HL-60 (cell line): ENCODE data around the gene TNFRSF17.
A peak's percentile ranks its signal among the peaks of the same experiment; 100 is the strongest.
"Not testable (repeated sequence)": the region's sequence is repeated elsewhere in the genome, so short reads cannot be mapped to it uniquely, and the experiment has no call there.

ENCODE experiments used
- DNase-seq, 2 experiments: peaks; one replicate each; pipeline ENCODE4 v3.0.0-alpha.2; 2010 to 2020; ENCODE audit warnings: low read depth in 1 of 2, low spot score in 1 of 2
- H3K27ac ChIP-seq: fragments of 250-450 bp; sonication (Bioruptor Pico); replicated peaks from 2 replicates; pipeline ENCODE4 v1.5.1; 2020; ENCODE audit warnings: mild to moderate bottlenecking, moderate library complexity
- H3K27me3 ChIP-seq: fragments of 250-450 bp; sonication (Bioruptor Pico); 2 replicates; pipeline ENCODE4 v1.5.1; 2021; ENCODE audit warnings: mild to moderate bottlenecking, moderate library complexity; ENCODE audit not compliant: insufficient read depth, poor library complexity, severe bottlenecking
- H3K4me3 ChIP-seq: replicated peaks from 2 replicates; pipeline ENCODE4 v1.5.1; 2011; ENCODE audit warnings: mild to moderate bottlenecking, control low read depth, low read length; ENCODE audit not compliant: insufficient read depth
- GABPA ChIP-seq: IDR thresholded peaks from 2 replicates; pipeline ENCODE4 v1.6.1; 2012; ENCODE audit warnings: low read depth
- POLR2AphosphoS5 ChIP-seq: IDR thresholded peaks from 2 replicates; pipeline ENCODE4 v1.6.1; 2012; ENCODE audit warnings: low read depth
- SPI1 ChIP-seq: IDR thresholded peaks from 2 replicates; pipeline ENCODE4 v1.6.1; 2012; ENCODE audit warnings: low read depth, mild to moderate bottlenecking, borderline replicate concordance
- TF ChIP-seq, protein P1 (sequence below): IDR thresholded peaks from one replicate; pipeline ENCODE4 v1.5.1; 2011; ENCODE audit warnings: low read length, control low read depth, inconsistent platforms; ENCODE audit not compliant: insufficient read depth
- TF ChIP-seq, protein P2 (sequence below): IDR thresholded peaks from 2 replicates; pipeline ENCODE4 v1.6.1; 2012; ENCODE audit warnings: low read depth; ENCODE audit not compliant: insufficient replicate concordance

TNFRSF17 gene

DNA sequence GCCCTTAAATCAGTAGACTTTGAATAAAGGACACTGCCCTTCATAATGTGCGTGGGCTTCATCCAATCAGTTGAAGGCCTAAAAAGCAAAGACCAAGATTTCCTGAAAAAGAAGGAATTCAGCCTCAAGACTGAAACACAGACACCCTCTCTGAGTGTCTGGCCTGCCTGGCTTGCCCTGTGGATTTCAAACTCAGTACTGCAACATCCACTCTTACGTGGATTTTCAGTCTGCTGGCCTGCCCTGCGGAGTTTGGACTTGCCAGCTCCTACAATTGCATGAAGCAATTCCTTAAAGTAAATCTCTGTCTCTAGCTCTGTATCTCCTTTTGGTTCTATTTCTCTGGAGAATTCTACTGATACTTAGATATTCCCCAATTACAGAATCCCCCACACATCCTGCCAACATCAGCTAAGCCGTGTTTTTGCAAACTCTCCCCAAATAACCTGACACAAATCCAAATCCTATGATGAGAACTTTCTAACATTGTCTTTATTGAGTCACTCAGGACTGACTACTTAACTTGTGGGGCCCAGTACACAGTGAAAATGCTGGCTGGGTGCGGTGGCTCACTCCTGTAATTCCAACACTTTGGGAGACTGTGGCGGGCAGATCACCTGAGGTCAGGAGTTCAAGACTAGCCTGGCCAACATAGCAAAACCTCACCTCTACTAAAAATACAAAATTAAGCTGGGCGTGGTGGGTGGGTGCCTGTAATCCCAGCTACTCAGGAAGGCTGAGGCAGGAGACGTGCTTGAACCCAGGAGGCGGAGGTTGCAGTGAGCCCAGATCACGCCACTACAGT, 7.2 kb upstream of the TNFRSF17 start:
- TF ChIP-seq SPI1 (no peak), GABPA (no peak), POLR2AphosphoS5 (no peak)
- TF ChIP-seq, protein P1, sequence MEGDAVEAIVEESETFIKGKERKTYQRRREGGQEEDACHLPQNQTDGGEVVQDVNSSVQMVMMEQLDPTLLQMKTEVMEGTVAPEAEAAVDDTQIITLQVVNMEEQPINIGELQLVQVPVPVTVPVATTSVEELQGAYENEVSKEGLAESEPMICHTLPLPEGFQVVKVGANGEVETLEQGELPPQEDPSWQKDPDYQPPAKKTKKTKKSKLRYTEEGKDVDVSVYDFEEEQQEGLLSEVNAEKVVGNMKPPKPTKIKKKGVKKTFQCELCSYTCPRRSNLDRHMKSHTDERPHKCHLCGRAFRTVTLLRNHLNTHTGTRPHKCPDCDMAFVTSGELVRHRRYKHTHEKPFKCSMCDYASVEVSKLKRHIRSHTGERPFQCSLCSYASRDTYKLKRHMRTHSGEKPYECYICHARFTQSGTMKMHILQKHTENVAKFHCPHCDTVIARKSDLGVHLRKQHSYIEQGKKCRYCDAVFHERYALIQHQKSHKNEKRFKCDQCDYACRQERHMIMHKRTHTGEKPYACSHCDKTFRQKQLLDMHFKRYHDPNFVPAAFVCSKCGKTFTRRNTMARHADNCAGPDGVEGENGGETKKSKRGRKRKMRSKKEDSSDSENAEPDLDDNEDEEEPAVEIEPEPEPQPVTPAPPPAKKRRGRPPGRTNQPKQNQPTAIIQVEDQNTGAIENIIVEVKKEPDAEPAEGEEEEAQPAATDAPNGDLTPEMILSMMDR, result no peak
- TF ChIP-seq, protein P2, sequence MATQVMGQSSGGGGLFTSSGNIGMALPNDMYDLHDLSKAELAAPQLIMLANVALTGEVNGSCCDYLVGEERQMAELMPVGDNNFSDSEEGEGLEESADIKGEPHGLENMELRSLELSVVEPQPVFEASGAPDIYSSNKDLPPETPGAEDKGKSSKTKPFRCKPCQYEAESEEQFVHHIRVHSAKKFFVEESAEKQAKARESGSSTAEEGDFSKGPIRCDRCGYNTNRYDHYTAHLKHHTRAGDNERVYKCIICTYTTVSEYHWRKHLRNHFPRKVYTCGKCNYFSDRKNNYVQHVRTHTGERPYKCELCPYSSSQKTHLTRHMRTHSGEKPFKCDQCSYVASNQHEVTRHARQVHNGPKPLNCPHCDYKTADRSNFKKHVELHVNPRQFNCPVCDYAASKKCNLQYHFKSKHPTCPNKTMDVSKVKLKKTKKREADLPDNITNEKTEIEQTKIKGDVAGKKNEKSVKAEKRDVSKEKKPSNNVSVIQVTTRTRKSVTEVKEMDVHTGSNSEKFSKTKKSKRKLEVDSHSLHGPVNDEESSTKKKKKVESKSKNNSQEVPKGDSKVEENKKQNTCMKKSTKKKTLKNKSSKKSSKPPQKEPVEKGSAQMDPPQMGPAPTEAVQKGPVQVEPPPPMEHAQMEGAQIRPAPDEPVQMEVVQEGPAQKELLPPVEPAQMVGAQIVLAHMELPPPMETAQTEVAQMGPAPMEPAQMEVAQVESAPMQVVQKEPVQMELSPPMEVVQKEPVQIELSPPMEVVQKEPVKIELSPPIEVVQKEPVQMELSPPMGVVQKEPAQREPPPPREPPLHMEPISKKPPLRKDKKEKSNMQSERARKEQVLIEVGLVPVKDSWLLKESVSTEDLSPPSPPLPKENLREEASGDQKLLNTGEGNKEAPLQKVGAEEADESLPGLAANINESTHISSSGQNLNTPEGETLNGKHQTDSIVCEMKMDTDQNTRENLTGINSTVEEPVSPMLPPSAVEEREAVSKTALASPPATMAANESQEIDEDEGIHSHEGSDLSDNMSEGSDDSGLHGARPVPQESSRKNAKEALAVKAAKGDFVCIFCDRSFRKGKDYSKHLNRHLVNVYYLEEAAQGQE, result no peak
- no peak for DNase-seq
- Histone ChIP-seq H3K27ac (no peak overlapping the region), H3K4me3 (no peak overlapping the region), H3K27me3 (no peaks in the 10 kb centered on the region)

DNA sequence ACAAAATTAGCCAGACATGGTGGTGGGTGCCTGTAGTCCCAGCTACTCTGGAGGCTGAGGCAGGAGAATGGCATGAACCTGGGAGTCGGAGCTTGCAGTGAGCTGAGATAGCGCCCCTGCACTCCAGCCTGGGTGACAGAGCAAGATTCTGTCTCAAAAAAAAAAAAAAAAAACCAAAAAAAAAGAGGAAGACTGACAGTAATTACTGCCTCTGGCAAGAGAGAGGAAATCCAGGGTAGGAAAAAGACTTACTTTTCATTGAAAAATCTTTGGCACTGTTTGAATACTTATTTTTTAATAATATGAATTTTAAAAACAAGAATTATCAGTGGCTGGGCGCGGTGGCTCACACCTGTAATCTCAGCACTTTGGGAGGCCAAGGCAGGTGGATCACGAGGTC, 2.6 kb upstream of the TNFRSF17 start:
- H3K4me3 ChIP-seq, DNase-seq, H3K27me3 ChIP-seq, H3K27ac ChIP-seq: not testable (repeated sequence)
- peak; percentile 76 for TF ChIP-seq SPI1

DNA sequence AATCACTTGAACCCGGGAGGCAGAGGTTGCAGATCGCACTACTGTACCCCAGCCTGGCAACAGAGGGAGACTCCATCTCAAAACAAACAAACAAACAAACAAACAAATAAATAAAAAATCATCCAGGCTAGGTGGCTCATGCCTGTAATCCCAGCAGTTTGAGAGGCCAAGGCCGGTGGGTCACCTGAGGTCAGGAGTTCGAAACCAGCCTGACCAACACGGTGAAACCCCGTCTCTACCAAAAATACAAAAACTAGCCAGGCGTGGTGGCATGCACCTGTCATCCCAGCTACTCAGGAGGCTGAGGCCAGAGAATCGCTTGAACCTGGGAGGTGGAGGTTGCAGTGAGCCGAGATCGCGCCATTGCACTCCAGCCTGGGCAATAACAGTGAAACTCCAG, 2.0 kb upstream of the TNFRSF17 start:
- H3K4me3 ChIP-seq, H3K27me3 ChIP-seq, DNase-seq, H3K27ac ChIP-seq: not testable (repeated sequence)

DNA sequence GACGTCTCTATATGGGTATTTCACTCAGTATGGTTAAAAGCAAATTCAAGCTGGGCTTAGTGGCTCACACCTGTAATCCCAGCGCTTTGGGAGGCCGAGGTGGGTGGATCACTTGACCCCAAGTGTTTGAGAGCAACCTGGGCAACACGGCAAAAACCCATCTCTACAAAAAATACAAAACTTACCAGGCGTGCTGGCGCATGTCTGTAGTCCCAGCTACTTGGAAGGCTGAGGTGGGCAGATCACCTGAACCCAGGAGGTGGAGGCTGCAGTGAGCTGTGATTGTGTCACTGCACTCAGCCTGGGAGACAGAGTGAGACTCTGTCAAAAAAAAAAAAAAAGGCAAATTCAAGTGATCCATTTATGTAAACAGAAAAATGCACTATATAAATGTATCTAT, 1.3 kb upstream of the TNFRSF17 start:
- H3K4me3 ChIP-seq, result no peak overlapping the region
- H3K27me3 ChIP-seq, result no peaks in the 10 kb centered on the region
- TF ChIP-seq GABPA (no peak), POLR2AphosphoS5 (no peak), SPI1 (no peak)
- TF ChIP-seq, protein P1, result no peak
- TF ChIP-seq, protein P2, result no peak
- H3K27ac ChIP-seq, result no peak overlapping the region
- no peak for DNase-seq

DNA sequence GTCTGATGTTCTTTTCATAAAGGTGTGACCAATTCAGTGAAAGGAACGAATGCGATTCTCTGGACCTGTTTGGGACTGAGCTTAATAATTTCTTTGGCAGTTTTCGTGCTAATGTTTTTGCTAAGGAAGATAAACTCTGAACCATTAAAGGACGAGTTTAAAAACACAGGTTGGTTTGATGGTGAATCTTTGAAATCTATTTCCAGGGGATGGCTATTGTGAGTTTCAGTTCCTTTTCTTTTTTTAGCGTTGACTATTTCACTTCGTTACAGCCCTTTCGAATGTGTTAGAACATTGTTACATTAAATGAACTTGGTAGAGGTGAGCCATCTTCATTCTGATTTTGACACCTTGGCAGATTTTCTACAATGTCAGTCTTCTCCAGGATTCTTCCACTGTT, 1.2 kb downstream of the TNFRSF17 start:
- Histone ChIP-seq H3K27me3 (no peaks in the 10 kb centered on the region), H3K27ac (no peak overlapping the region), H3K4me3 (no peak overlapping the region)
- no peak for DNase-seq
- TF ChIP-seq, protein P1, result no peak
- TF ChIP-seq POLR2AphosphoS5, result no peak
- TF ChIP-seq GABPA, result no peak
- TF ChIP-seq, protein P2, result no peak
- TF ChIP-seq SPI1, result no peak
